NCI-H2107 treated with DMSO at 0.1 percent for 48 hours (cell line): ENCODE results near the gene UBE2B.
"Not testable (repeated sequence)": the region's sequence is repeated elsewhere in the genome, so short reads cannot be mapped to it uniquely, and the experiment has no call there.

ENCODE experiments used
- DNase-seq: peaks from one replicate; lab custom pipeline; 2025; ENCODE audit not compliant: unreplicated experiment; lab: John Stamatoyannopoulos, UW

UBE2B gene

DNA sequence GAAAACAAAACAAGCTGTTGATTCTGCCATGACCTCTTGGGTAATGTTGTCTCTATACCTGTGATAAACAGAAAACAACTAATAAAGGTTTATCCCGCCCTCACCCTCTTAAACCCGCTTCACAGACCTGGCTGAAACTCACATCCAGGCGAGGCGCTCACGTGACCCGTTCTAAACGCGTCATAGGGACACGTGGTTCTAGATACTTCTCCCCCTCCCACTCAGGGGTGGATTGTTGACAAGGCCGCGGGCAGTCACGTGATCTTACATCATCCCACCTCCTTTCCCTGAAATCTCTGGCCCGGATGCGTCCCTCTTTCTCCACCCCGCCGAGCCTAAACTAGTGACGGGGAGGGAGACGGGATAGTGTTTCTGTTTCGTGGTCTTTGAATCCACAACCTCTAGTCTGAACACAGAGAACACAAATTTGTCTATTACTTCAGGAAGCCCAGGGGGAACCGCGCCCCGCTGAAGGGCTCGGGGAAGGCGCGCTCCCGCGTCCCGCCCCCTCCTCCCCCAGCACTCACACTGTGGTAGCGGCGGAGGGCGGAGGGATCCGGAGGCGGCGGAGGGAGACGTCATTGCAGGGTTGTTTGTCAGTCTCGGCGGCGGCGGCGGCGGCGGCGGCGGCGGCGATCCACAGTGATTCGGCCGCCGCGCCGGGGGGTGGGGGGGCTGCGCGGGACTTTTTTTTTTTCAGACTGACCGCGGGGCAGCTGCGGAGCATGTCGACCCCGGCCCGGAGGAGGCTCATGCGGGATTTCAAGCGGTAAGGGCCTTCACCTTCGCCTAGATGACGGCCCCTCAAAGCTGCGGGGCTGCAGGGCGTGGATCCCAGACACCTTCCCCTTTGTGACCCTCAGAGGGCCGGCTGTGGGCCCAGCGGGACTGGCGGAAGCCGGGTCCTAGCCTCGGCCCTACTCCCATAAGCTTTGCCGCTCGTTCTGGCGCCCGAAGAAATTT, at the start of gene UBE2B:
Gene UBE2B, plus strand, starts transcription at position 699 of the 963 bp plus-strand sequence. Its CDS starts 27 bp downstream, at position 726.
- peak; percentile 92 for DNase-seq

DNA sequence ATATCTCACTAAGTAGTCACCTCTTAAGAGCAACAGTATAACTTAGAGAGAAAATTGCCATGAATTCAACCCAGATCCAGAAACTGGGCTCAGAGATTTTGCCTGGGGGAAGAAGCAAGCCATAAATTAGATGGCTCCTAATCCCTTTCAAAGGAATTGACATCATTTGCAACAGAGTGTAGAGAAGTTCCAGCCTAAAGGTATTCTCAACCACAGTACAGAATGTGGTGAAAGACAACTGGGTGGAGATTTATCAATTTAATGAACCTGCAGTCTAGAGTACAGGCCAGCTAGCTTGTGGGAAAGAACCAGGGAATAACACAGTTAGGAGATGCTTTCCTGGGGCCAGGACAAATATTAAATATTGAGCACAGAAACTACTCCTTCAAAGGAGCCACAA, 44.0 kb upstream of the UBE2B start:
- DNase-seq: no peak

DNA sequence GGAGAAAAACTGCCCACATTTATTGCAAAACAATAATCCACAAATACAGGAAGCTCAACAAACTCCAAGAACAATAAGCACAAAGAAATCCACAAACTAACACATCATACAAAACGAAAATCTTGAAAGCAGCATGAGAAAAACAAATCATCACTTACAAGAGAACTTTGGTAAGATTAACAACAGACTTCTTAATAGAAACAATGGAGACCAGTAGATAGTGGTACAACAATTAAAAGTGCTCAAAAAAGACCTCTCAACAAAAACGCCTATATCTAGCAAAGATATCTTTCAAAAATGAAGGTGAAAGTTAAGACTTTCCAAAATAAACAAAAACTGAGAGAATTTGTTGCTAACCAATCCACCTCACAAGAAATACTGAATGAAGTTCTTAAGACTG, 42.8 kb upstream of the UBE2B start:
- DNase-seq: no peak

DNA sequence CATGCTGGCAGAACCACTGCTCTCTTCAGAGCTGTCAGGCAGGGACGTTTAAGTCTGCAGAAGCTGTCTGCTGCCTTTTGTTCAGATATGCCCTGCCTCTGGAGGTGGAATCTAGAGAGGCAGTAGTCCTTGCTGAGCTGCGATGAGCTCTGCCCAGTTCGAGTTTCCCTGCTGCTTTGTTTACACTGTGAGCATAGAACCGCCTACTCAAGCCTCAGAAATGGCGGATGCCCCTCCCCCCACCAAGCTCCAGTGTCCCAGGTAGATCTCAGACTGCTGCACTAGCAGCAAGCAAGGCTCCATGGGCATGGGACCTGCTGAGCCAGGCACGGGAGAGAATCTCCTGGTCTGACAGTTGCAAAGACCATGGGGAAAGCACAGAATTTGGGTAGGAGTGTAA, 34.5 kb upstream of the UBE2B start:
- not testable (repeated sequence) for DNase-seq

DNA sequence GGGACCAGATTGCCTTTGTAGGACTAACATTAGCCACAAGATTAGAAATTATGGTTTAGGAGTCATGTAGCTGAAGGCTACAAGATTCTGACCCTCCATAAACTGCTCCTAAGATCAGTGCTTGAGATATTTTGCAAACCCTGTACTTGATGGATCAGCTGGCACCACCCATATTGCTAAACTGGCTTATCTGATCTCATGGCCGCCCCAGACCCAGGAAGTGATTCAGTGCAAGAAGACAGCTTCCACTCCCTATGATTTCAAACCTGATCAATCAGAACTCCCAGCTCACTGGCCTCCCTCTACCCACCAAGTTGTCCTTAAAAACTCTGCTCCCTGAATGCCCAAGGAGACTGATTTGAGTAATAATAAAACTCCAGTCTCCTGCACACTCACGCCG, 27.9 kb upstream of the UBE2B start:
- not testable (repeated sequence) for DNase-seq

DNA sequence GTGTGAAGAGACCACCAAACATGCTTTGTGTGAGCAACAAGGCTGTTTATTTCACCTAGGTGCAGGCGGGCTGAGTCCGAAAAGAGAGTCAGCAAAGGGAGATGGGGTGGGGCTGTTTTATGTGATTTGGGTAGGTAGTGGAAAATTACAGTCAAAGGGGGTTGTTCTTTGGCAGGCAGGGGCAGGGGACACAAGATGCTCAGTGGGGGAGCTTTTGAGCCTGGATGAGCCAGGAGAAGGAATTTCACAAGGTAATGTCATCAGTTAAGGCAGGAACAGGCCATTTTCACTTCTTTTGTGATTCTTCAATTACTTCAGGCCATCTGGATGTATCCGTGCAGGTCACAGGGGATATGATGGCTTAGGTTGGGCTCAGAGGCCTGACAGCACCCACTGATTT, 25.9 kb upstream of the UBE2B start:
- not testable (repeated sequence) for DNase-seq

GRCh38 chr5:134345996-134346395, 25.4 kb upstream of the UBE2B start:
- no peak for DNase-seq

DNA sequence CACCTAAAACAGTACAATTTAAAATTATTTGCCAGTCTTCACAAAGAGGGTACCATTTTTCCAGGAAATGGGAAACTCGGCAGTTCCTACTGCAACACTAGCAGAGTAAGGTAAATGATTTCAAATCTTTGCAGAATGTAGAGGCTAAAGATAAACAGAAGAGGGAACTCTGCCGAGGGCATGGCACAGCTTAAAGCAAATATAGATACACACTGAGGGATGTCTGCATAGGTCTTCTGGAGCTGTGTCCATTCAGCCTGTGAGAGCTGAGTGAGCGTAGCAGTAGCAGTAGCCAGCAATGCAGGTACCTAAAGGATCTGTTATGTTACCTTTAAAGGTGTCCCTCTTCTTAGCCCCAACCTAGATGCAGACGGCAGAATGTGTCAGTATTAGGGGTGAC, 21.9 kb upstream of the UBE2B start:
- DNase-seq: no peak

DNA sequence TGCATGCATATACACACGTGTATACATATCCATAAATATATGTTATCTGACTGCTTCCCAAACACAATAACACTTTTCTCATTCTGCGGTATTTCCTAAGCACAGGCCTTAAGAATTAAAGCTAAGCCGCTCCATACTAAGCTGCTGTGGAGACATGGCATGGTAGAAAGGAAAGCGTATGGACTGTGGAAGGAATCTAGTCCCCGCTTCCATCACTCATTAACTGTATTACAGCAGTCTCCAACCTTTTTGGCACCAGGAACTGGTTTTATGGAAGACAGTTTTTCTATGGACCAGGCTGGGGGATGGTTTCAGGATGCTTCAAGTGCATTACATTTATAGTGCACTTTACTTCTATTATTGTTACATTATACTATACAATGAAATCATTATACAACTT, 15.7 kb upstream of the UBE2B start:
- no peak for DNase-seq

DNA sequence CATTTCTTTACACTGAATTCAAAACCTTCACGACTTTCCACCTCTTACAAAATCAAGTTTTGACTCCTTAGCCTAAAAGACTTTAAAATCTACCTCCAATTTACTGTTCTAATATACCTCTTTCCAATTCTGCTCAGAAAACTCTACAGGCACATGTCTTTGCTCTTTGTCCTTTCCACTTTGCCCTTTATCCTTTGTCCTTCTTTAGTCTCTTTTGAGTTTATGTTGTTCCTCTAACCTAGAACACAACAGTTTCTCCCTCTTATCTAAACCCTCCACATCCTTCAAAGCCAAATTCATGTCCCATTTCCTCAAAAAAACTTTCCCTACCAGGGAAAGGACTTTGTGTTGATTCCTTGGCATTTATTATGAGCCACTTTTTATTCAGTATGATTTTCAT, 5.8 kb upstream of the UBE2B start:
- no peak for DNase-seq

DNA sequence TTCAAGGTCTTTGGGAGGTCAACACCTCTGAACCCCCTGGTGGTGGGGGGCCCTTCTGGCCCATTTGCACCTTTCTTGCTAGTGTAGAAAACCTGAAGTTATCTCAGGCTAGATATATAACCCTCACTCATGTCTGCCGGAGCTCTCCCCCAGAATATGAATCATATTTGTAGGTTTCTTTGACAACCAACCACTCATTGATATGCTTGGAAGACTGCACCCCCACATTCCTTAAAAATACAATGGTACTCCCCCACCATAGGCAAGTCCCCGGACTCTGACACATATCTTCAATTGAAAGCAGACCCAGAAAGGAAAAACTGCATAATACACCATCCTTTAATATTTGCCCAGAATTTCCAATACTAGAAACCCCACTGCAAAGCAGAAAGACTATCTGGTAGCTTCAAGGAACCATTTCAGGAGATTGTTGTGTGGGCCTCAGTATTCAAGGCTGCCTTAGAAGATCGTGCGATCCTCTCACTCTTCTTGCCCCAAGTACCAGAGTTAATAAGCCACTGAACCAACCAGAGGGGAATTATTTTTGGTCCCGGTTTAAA, 978 bp upstream of the UBE2B start:
- no peak for DNase-seq

- DNase-seq: peak; percentile 10
Observed at GRCh38 chr5:134371834-134372340, 518 bp downstream of the UBE2B start.

DNA sequence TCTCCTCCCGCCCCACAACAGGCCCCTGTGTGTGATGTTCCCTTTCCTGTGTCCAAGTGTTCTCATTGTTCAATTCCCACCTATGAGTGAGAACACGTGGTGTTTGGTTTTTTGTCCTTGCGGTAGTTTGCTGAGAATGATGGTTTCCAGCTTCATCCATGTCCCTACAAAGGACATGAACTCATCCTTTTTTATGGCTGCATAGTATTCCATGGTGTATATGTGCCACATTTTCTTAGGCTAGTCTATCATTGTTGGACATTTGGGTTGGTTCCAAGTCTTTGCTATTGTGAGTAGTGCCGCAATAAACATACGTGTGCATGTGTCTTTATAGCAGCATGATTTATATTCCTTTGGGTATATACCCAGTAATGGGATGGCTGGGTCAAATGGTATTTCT, 2.3 kb downstream of the UBE2B start:
- not testable (repeated sequence) for DNase-seq

- DNase-seq: no peak
Observed at GRCh38 chr5:134374232-134374631, 2.9 kb downstream of the UBE2B start.

GRCh38 chr5:134380346-134380745, 9.0 kb downstream of the UBE2B start:
- DNase-seq: no peak

GRCh38 chr5:134382204-134382603, 10.8 kb downstream of the UBE2B start:
- DNase-seq: not testable (repeated sequence)

- DNase-seq: no peak
Observed at GRCh38 chr5:134383980-134384697, 12.8 kb downstream of the UBE2B start.

DNA sequence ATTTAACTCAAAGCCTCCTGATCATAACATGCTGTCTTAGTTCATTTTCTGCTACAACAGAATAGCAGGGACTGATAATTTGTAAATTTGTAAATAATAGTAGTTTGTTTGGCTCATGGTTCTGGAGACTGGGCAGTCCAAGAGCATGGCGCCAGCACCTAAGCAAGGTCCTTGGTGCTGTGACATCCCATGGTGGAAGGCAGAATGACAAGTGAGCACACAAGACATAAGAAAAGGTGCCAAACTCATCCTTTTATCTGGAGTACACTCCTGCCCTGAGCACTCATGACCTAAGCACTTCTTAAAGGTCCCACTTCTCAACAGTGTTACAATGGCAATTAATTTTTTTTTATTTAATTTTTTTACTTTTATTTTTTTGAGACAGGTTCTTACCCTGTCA, 16.1 kb downstream of the UBE2B start:
- no peak for DNase-seq

DNA sequence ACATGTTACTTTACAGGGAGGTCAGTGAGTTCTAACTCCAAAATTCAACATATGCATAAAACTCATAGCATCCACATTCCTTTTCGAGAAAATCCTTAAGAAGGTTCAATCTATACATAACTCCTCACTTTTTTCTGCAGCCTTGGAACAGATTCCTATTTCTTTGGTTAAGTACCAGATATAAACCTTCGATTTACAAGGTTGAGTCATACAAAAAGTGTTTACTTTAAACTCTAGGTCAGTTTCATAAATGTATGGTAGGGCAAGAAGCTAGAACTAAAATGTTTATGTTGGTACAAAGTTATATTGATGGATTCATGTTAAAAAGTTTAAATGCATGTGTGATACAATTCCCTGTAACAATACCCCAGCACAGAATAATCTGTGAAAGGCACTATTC, 20.9 kb downstream of the UBE2B start:
- no peak for DNase-seq

- no peak for DNase-seq
Observed at GRCh38 chr5:134394932-134395331, 23.6 kb downstream of the UBE2B start.

DNA sequence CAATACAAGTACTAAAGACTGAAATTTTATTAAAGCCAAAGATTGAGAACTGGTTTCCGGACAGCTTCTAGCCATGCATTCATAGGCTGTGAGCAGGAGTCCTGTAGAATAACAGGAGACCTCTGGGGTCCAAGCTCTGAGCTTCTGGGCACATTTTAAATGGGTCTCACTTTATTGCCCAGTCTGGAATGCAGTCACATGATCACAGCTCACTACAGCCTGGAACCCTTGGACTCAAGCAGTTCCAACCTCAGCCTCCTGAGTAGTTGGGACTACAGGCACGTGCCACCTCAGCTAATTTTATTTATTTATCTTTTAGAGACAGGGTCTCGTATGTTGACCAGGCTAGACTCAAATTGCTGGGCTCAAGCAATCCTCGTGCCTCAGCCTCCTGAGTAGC, 24.9 kb downstream of the UBE2B start:
- DNase-seq: no peak

- no peak for DNase-seq
Observed at GRCh38 chr5:134397196-134397595, 25.8 kb downstream of the UBE2B start.
